Stimulated activated CD8-positive, alpha-beta memory T cell treated with anti-CD3 and anti-CD28 coated beads, Interleukin-7, amount 100 ng/mL, for 48 hours (primary cell): ENCODE measurements around the gene OR2J2.
"Not testable (repeated sequence)": the region's sequence is repeated elsewhere in the genome, so short reads cannot be mapped to it uniquely, and the experiment has no call there.

Source experiments
- DNase-seq, 2 donors: peaks; one replicate each; pipeline ENCODE4 v3.0.0-alpha.2; 2020; ENCODE audit warnings: low read depth in 1 of 2; ENCODE audit errors: extremely low read depth in 1 of 2

OR2J2 gene

GRCh38 chr6:29218056-29218455, 47.3 kb downstream of the OR2J2 start:
- not testable (repeated sequence) for DNase-seq
